PC-3 (cell line): ENCODE results near the gene BUB1. TPM values are rescaled to one million over a fixed set of nuclear protein-coding genes. Genes with fewer than 3 reads are reported as not detected.

ENCODE experiments used
- total RNA-seq: library from RNA; depleted of rRNA; stranded (reverse); fragments of >200 nt; gene quantifications from 2 replicates; pipeline ENCODE4 v1.2.3, GENCODE V29; 2014; rRNA removed

The BUB1 gene
- total RNA-seq, 1 experiment from 2014 or later = 89.8 TPM

Other genes starting within 250 kb of the BUB1 start
- 0.33 TPM in 1 of 2 replicates, not detected in the other for gene LIMS4, start 205.2 kb downstream of the BUB1 start, total RNA-seq
- gene RGPD6, start 100.8 kb downstream of the BUB1 start, total RNA-seq = 17.6 and 28.0 TPM in 2 replicates
- gene ACOXL, start 54.5 kb upstream of the BUB1 start, total RNA-seq = 15.5 and 16.3 TPM in 2 replicates